HG03354 (cell line): ENCODE measurements around the gene TSFM.
"Not testable (repeated sequence)": the region's sequence is repeated elsewhere in the genome, so short reads cannot be mapped to it uniquely, and the experiment has no call there.

Experiments
- ATAC-seq: cut with Tn5 transposase; IDR thresholded peaks from one replicate; pipeline ENCODE4 v1.9.1; 2021; ENCODE audit warnings: mild to moderate bottlenecking; ENCODE audit not compliant: unreplicated experiment, poor library complexity, severe bottlenecking

TSFM gene

GRCh38 chr12:57810450-57810849, 27.9 kb downstream of the TSFM start:
- no peak for ATAC-seq

- no peak for ATAC-seq
Measured at GRCh38 chr12:57811028-57811755, 28.6 kb downstream of the TSFM start.

DNA sequence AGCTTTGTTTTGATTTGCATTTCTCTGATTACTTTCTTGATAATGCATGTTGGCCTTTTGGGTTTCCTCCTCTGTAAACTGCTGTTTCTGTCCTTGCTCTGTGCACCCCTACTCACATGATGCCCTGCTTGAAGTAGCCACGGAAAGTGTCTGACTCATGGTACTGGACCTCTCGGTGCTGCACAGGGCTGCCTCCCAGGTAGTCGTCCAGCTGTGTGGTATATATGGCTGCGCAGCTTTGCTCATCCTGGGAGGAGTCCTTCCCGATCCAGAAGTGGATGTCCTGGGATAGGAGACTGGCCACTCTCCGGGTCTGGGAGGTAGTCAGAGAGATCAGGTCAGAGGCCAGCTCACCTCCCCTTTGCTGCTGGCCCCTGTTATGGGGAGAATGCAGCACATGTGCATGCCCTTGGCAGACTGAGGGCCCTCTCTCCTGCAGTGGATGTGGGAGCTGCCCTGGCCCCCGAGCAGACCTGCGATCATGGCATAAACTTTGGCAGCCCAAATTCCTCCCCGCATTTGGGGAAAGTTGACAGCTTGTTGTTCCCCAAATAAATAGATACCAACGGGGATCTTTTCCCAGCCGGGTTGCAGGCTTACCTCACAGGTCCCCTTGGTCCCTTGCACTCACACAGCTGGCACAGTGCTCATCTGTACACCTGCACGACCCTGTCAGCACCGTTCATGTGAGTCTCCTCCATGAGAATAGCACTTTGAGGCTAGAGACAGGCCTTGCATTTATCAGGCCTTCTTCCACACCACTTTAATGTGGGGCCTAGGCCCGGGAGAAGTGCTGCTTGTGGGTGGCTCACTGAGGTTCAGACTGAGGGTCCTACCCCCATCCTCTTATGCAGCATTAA, 30.8 kb downstream of the TSFM start:
- ATAC-seq = no peak

- no peak for ATAC-seq
Measured at GRCh38 chr12:57813971-57814772, 31.6 kb downstream of the TSFM start.

- ATAC-seq = no peak
Measured at GRCh38 chr12:57815177-57816000, 32.8 kb downstream of the TSFM start.

DNA sequence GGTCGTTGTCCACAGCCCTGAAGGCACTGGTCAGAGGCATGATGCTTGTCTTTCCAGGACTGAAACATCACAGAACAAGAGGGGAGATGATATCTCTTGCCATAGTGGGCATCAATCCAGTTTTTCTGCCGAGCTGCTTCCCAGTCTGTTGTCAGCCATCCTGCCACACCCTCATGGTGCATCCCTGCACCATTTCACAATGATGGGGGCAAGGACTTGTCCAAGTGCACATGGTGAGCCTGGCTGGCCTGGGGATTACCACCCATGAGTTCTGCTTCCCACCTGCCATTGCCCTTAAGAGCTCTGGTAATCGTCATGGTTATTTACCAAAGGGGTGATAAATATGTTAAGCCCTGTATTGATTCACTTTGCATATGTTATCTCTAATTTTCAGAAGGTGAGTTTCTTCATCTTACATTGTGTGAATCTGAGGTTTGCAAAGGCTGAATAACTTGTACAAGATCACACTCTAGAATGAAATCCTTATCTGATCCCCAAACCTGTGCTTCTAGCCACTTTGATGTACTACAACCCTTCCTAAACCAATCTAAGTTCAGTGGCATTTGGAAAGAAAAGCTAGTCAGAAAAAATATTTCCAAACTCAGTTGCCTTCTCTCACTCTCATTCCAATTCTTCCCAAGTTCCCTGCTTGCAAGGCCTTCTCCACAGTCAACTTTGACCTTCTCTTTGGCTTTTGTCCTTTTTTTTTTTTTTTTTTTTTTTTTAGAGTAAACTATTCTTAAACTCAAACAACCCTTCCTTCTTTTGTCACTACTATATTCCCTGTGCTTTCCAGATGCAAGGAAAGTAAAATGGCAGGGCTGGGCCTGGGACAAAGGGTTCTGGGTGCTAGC, 33.6 kb downstream of the TSFM start:
- no peak for ATAC-seq

DNA sequence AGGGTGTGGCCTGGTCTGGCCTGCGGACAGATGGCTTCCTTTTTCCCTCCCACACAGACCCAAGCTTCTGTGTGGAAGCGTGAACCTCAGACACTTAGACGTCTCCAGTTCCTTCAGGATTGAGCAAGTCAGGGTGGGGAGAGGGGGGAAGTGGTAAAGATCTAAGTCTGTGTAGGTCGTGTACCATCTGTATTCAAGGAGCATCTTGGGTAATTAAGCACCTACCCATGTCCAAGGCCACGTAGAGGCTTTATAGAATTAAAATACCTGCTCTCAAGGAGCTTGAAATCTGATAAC, 34.2 kb downstream of the TSFM start:
- ATAC-seq = no peak

DNA sequence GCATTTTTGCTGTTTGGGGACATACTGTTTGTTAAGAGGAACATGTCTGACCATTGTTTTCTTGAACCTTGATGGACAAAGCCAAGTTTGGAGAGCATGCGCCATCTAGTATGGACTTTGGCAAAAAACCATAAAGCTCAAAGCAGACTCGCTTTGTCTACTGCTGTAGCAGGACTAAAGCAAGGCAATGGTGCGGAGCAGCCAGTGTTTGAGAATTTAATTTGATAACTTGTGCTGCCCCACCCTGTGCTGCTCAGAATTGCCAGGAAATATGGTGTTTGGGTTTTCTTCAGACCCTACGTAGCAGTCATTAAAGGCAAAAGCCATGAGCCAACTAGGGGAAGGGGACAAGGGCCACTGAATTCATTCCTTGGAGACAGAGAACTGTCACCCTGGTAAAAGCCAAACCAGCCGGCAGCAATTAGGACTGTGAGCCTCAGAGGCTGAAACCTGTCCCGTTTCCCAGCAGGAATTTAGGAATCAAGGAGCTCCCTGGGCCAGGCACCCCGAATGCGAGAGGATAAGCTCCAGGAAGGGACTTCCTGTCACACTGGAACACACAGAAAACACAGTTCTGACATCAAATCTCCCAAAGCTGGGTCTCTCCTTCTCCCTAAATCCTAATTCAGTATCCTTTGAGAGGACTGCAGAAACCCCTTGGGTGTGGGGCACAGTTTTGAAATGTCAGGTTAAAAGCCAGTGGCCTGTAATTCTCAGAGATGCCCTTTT, 34.8 kb downstream of the TSFM start:
- no peak for ATAC-seq

DNA sequence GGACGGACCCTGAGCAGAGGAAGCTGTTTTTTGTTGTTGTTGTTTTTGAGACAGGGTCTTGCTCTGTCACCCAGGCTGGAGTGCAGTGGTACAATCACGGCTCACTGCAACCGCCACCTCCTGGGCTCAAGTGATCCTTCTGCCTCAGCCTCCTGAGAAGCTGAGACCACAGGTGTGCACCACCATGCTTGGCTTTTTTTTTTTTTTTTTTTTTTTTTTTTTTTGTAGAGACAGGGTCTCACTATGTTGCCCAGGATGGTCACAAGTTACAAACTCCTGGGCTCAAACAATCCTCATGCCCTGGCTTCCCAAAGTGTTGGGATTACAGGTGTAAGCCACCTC, 35.4 kb downstream of the TSFM start:
- not testable (repeated sequence) for ATAC-seq

DNA sequence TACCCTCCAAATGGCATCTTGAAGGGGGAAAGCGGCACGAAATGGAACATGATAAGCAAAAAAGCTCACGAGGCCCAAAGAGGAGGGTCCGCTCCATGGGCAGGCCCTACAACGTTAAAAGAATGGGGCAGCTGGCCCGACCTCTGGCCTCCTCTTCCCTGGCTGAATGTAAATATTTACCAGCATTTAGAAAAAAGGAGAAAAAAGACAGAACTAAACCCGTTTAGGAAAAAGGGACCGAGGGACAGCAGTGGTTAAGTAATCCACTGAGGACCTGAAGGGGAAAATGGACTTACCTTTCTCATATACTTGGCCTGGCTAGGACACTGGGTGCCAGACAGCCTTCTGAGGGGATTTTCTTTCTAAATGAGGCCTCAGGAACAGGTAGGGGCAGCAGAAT, 37.5 kb downstream of the TSFM start:
- ATAC-seq = not testable (repeated sequence)

- not testable (repeated sequence) for ATAC-seq
Measured at GRCh38 chr12:57821015-57821414, 38.4 kb downstream of the TSFM start.

DNA sequence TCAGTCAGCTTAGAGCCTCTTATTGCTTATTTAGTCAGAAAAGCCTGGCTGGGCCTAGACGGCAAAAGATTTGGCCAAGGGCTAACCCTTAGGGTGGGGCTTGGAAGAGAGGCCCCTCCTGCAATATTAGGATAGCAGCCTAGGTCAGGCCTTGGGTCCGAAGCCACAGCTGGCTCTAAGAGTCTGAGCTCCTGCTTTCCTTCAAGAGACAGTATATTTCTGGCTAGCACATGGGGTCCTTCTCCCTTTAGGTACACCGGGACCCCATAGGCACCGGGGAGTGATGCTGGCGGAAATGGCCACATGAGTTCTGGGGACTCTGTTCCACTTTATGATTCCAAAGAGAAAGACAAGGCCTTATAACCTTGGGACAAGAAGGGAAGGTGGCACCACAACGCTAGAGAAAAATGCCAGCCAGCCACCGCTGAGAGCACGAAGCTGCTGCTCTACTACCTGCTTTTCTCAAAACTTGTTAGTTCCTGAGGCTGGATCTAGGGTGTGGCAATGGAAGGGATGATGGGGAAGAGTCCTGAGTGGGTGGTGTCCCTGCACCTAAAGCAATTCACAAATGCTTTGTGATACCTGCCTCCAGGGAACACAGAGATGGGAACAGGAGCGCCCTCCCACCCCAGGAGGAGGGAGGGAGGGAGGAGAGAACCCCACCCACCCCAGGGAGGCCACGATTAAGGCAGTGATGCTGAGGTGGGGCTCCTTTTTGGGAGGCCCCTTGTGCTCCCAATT, 39.1 kb downstream of the TSFM start:
- no peak for ATAC-seq

- no peak for ATAC-seq
Measured at GRCh38 chr12:57822392-57823130, 40.0 kb downstream of the TSFM start.

DNA sequence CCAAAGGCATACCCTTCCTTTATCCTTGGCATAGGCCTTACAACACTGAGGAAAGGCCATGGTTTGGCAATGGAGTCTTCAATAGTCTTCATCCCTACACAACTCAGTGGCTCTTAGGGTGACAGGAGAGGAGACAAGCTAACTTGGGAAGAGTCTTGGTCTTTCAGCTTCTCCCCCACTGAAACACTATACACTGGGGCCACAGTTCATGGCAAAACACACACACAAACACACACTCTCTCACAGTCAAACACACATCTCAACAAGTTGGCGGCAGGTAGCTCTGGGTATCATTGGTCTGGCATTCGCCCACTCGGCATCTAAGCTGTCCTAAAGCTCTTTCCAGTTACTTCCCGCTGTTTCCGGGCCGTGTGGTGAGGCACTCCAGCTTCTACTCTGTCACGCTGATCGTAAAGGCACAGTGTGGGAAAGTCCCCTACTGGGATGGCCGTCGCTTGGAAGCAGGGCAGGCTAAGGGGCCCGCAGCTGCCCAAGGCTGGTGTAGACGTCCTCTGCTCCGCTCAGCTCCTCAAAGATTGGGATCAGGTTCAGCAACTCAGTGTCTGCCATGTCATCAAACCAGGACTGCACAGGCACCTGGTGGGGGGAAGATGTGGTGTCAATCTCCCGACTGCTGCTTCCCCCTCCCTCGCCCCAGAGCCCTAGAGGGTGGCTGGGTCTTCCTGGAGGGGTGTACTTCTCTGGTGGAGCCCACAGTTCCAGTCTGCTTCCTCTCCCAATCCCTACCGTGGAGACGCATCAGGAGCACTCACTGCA, 40.7 kb downstream of the TSFM start:
- no peak for ATAC-seq

GRCh38 chr12:57823908-57824640, 41.5 kb downstream of the TSFM start:
- ATAC-seq = no peak

- ATAC-seq = no peak
Measured at GRCh38 chr12:57825451-57825850, 42.9 kb downstream of the TSFM start.
